Esophagus squamous epithelium (tissue), 4 donors: ENCODE measurements around the gene SLC8A2.

Experiments
- CTCF ChIP-seq, 6 experiments: fragments of 450-650 bp in 4 of 6; fragments of 200-600 bp in 2 of 6; sonication (generic) in 2 of 6; IDR thresholded peaks; one replicate each; pipeline ENCODE4 v1.5.1; 2016 to 2019; ENCODE audit warnings: antibody characterized with exemption in 6 of 6, mild to moderate bottlenecking in 4 of 6, moderate library complexity in 4 of 6
- POLR2A ChIP-seq, 4 donors: fragments of 450-650 bp; IDR thresholded peaks; one replicate each; pipeline ENCODE4 v1.6.1; 2017; ENCODE audit warnings: antibody characterized with exemption in 4 of 4, mild to moderate bottlenecking in 4 of 4, moderate library complexity in 3 of 4

- TF ChIP-seq CTCF (IDR thresholded peaks at IDR 0.05): no peak
- no peak for TF ChIP-seq POLR2A (IDR thresholded peaks at IDR 0.05)
Observed at GRCh38 chr19:47416643-47416985, 55.1 kb downstream of the SLC8A2 start.
